ENCODE results near the gene TBC1D5. TPM values are rescaled to one million over a fixed set of nuclear protein-coding genes. Genes with fewer than 3 reads are reported as not detected.
A peak's percentile ranks its signal among the peaks of the same experiment; 100 is the strongest.

Gene TBC1D5
- total RNA-seq, 1 experiment from 2014 or later, result 38.3 TPM

- no peak overlapping the region for H3K27ac Mint-ChIP-seq (ENCODE audit: unreplicated experiment)
- peaks cover 3% of the 10 kb centered on the region for H3K9me3 Mint-ChIP-seq (ENCODE audit: low read depth, unreplicated experiment)
- no peaks in the 10 kb centered on the region for H3K36me3 Mint-ChIP-seq (ENCODE audit: insufficient read depth, unreplicated experiment)
- no peak for TF ChIP-seq CTCF (IDR thresholded peaks at IDR 0.05; ENCODE audit: unreplicated experiment)
- BruUV-seq (replicated peaks), result no TSS peak
- CTCF ChIA-PET, result interaction anchor here (0.6 kb wide), 1 partner anchor 1625 kb away, joined by 3 read pairs; no protein-coding TSS in a partner anchor
- DNase-seq, result no peak
- no peaks in the 10 kb centered on the region for H3K27me3 Mint-ChIP-seq (ENCODE audit: unreplicated experiment)
- H3K4me3 Mint-ChIP-seq (ENCODE audit: low read depth, unreplicated experiment), result no peak overlapping the region
- intact Hi-C loops (cut with micrococcal nuclease; ENCODE audit: unreplicated experiment), result loop anchor here (1.0 to 5.0 kb wide), 3 partner anchors 211 to 410 kb away; no protein-coding TSS in a partner anchor
- no peaks in the 10 kb centered on the region for H3K4me1 Mint-ChIP-seq (ENCODE audit: low read depth, unreplicated experiment)
These were observed 310.9 kb downstream of the TBC1D5 start for GRCh38 chr3:17431484-17432045.

GRCh38 chr3:17431004-17431403 lies 311.4 kb downstream of the TBC1D5 start:
- TF ChIP-seq CTCF (IDR thresholded peaks at IDR 0.05; ENCODE audit: unreplicated experiment), result peak; percentile 18
- no TSS peak for BruUV-seq (replicated peaks)
- H3K4me1 Mint-ChIP-seq (ENCODE audit: low read depth, unreplicated experiment), result no peaks in the 10 kb centered on the region
- no peaks in the 10 kb centered on the region for H3K27me3 Mint-ChIP-seq (ENCODE audit: unreplicated experiment)
- no peak for DNase-seq
- CTCF ChIA-PET, result interaction anchor here (1.0 to 2.3 kb wide), 2 partner anchors 310 to 410 kb away, joined by 3 to 10 read pairs; no protein-coding TSS in a partner anchor
- H3K36me3 Mint-ChIP-seq (ENCODE audit: insufficient read depth, unreplicated experiment), result no peaks in the 10 kb centered on the region
- H3K9me3 Mint-ChIP-seq (ENCODE audit: low read depth, unreplicated experiment), result peaks cover 3% of the 10 kb centered on the region
- no peak overlapping the region for H3K4me3 Mint-ChIP-seq (ENCODE audit: low read depth, unreplicated experiment)
- intact Hi-C loops (cut with micrococcal nuclease; ENCODE audit: unreplicated experiment), result loop anchor here (1.0 to 5.0 kb wide), 3 partner anchors 211 to 410 kb away; no protein-coding TSS in a partner anchor
- no peak overlapping the region for H3K27ac Mint-ChIP-seq (ENCODE audit: unreplicated experiment)

DNA sequence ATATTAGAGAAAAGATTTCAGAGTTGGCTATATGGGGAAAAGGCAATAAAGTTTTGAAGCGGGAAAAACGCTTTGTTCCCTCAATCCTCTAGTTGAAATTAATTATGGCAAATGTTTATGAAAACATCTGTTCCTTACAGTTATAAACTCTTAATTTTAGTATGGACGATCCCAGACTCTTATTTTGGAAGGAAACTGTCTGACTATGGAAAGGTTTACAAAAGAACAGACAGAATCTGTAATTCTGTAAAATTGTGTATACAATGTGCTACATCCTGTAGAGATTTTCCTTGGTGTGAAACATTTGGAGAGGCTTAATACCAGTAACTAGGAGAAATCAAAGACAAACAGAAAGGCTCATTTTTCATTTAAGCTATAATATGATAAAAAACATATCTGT lies 311.8 kb downstream of the TBC1D5 start:
- BruUV-seq (replicated peaks), result no TSS peak
- CTCF ChIA-PET, result interaction anchor here (1.0 to 2.3 kb wide), 2 partner anchors 310 to 410 kb away, joined by 3 to 10 read pairs; no protein-coding TSS in a partner anchor
- intact Hi-C loops (cut with micrococcal nuclease; ENCODE audit: unreplicated experiment), result loop anchor here (5.0 kb wide), 2 partner anchors 212 to 257 kb away; no protein-coding TSS in a partner anchor
- TF ChIP-seq CTCF (IDR thresholded peaks at IDR 0.05; ENCODE audit: unreplicated experiment), result no peak
- no peak overlapping the region for H3K27ac Mint-ChIP-seq (ENCODE audit: unreplicated experiment)
- no peak for DNase-seq
- peaks cover 1% of the 10 kb centered on the region for H3K9me3 Mint-ChIP-seq (ENCODE audit: low read depth, unreplicated experiment)
- H3K4me3 Mint-ChIP-seq (ENCODE audit: low read depth, unreplicated experiment), result no peak overlapping the region
- no peaks in the 10 kb centered on the region for H3K4me1 Mint-ChIP-seq (ENCODE audit: low read depth, unreplicated experiment)
- no peaks in the 10 kb centered on the region for H3K36me3 Mint-ChIP-seq (ENCODE audit: insufficient read depth, unreplicated experiment)
- no peaks in the 10 kb centered on the region for H3K27me3 Mint-ChIP-seq (ENCODE audit: unreplicated experiment)

DNA sequence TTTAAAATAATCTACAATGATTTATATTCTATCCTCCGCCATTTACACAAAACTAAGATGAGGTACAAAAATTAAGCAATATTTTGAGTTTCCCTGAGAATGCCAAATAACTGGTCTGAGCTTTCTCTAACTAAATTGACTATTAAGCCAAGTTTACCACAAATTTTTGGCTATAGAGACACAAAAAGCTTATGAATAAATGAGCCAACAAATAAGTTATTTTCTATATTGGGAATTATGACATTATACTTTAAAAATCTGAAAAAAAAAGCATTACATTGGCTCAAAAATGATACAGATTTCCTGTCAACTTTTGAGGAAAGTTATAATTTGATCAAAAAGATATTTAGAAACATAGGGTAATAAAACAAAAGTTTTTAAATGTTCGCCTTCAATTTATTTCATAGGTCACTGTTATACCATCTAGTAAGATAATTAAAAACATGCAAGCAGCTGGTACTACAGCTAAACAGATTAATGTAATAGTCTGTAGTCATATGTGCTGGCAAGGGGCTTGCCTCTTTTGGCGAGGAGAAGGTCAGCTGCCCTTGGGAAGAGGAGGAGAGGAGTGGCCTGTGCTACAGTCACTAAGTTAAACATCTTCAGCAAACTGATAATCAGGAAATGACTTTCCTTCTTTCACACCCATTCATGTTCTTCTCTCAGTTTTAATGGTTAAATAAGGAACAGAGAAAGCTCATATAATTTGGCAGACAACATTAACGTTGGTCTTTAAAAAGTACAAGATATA lies 318.5 kb downstream of the TBC1D5 start:
- H3K27ac Mint-ChIP-seq (ENCODE audit: unreplicated experiment), result no peak overlapping the region
- DNase-seq, result no peak
- H3K27me3 Mint-ChIP-seq (ENCODE audit: unreplicated experiment), result no peaks in the 10 kb centered on the region
- no peaks in the 10 kb centered on the region for H3K36me3 Mint-ChIP-seq (ENCODE audit: insufficient read depth, unreplicated experiment)
- CTCF ChIA-PET, result no interaction called here
- H3K4me3 Mint-ChIP-seq (ENCODE audit: low read depth, unreplicated experiment), result no peak overlapping the region
- no peaks in the 10 kb centered on the region for H3K9me3 Mint-ChIP-seq (ENCODE audit: low read depth, unreplicated experiment)
- no peak for TF ChIP-seq CTCF (IDR thresholded peaks at IDR 0.05; ENCODE audit: unreplicated experiment)
- no TSS peak for BruUV-seq (replicated peaks)
- no peaks in the 10 kb centered on the region for H3K4me1 Mint-ChIP-seq (ENCODE audit: low read depth, unreplicated experiment)
- intact Hi-C loops (cut with micrococcal nuclease; ENCODE audit: unreplicated experiment), result no loop called here

Data from Calu3 (cell line).